ENCODE data around the gene GANC. TPM values are rescaled to one million over a fixed set of nuclear protein-coding genes. Genes with fewer than 3 reads are reported as not detected.

The GANC gene
- total RNA-seq, 2 experiments from 2014 or later: 27.9 to 31.7 TPM

GRCh38 chr15:42324308-42324707, 51.3 kb downstream of the GANC start:
- Histone ChIP-seq H3K4me2 (ENCODE audit: low read length) (no peak overlapping the region), H3K27ac (ENCODE audit: low read depth, low read length, poor library complexity, severe bottlenecking) (no peak overlapping the region), H3K4me3 (ENCODE audit: low read depth, low read length, poor library complexity, severe bottlenecking) (no peak overlapping the region), H2AFZ (ENCODE audit: low read length) (no peak overlapping the region), H3K4me1 (ENCODE audit: insufficient read depth, low read length, poor library complexity, severe bottlenecking) (no peaks in the 10 kb centered on the region), H3K9me3 (ENCODE audit: low read length) (no peaks in the 10 kb centered on the region), H4K20me1 (ENCODE audit: insufficient read depth, low read length) (no peaks in the 10 kb centered on the region), H3K9me2 (ENCODE audit: insufficient read depth, low read length) (no peaks in the 10 kb centered on the region), H3K79me2 (ENCODE audit: insufficient read depth, low read depth, low read length) (no peaks in the 10 kb centered on the region), H3K36me3 (ENCODE audit: insufficient read depth, low read length) (no peaks in the 10 kb centered on the region)
- intact Hi-C loops (cut with micrococcal nuclease; ENCODE audit: unreplicated experiment): no loop called here
- CTCF ChIA-PET (ENCODE audit: unreplicated experiment): no interaction called here
- TF ChIP-seq EZH2phosphoT487 (IDR thresholded peaks at IDR 0.05; ENCODE audit: borderline replicate concordance, low read depth, low read length) (no peak), CTCF (conservative IDR thresholded peaks at IDR 0.05; ENCODE audit: low read length) (no peak)
- POLR2A ChIA-PET: no interaction called here
- BruUV-seq (replicated peaks): no TSS peak
- DNase-seq (ENCODE audit: low spot score): no peak

- Histone ChIP-seq H3K9me3 (ENCODE audit: low read length) (peaks cover 6% of the 10 kb centered on the region; the same call in 1 of the 2 replicates), H3K4me3 (ENCODE audit: low read depth, low read length, poor library complexity, severe bottlenecking) (no peak overlapping the region), H4K20me1 (ENCODE audit: insufficient read depth, low read length) (no peaks in the 10 kb centered on the region), H3K36me3 (ENCODE audit: insufficient read depth, low read length) (no peaks in the 10 kb centered on the region; the same call in 1 of the 2 replicates), H2AFZ (ENCODE audit: low read length) (no peak overlapping the region), H3K9me2 (ENCODE audit: insufficient read depth, low read length) (no peaks in the 10 kb centered on the region), H3K4me2 (ENCODE audit: low read length) (no peak overlapping the region), H3K4me1 (ENCODE audit: insufficient read depth, low read length, poor library complexity, severe bottlenecking) (no peaks in the 10 kb centered on the region), H3K79me2 (ENCODE audit: insufficient read depth, low read depth, low read length) (no peaks in the 10 kb centered on the region), H3K27ac (ENCODE audit: low read depth, low read length, poor library complexity, severe bottlenecking) (no peak overlapping the region)
- no TSS peak for BruUV-seq (replicated peaks)
- TF ChIP-seq CTCF (conservative IDR thresholded peaks at IDR 0.05; ENCODE audit: low read length): no peak
- no peak for TF ChIP-seq EZH2phosphoT487 (IDR thresholded peaks at IDR 0.05; ENCODE audit: borderline replicate concordance, low read depth, low read length)
- ChIA-PET CTCF (ENCODE audit: unreplicated experiment) (no interaction called here), POLR2A (interaction anchor here (0.5 to 1.1 kb wide), 2 partner anchors 90 to 218 kb away, joined by 3 to 5 read pairs; no protein-coding TSS in a partner anchor)
- intact Hi-C loops (cut with micrococcal nuclease; ENCODE audit: unreplicated experiment): no loop called here
- DNase-seq (ENCODE audit: low spot score): no peak
These were observed 56.2 kb downstream of the GANC start for GRCh38 chr15:42329161-42329560.

GRCh38 chr15:42329992-42330391, 57.0 kb downstream of the GANC start:
- H3K27ac ChIP-seq (ENCODE audit: low read depth, low read length, poor library complexity, severe bottlenecking): no peak overlapping the region
- no peak overlapping the region for H2AFZ ChIP-seq (ENCODE audit: low read length)
- no peaks in the 10 kb centered on the region for H3K79me2 ChIP-seq (ENCODE audit: insufficient read depth, low read depth, low read length)
- TF ChIP-seq CTCF (conservative IDR thresholded peaks at IDR 0.05; ENCODE audit: low read length): no peak
- TF ChIP-seq EZH2phosphoT487 (IDR thresholded peaks at IDR 0.05; ENCODE audit: borderline replicate concordance, low read depth, low read length): no peak
- H3K4me1 ChIP-seq (ENCODE audit: insufficient read depth, low read length, poor library complexity, severe bottlenecking): no peaks in the 10 kb centered on the region
- H3K9me3 ChIP-seq (ENCODE audit: low read length): peaks cover 10% of the 10 kb centered on the region; the same call in 1 of the 2 replicates
- no TSS peak for BruUV-seq (replicated peaks)
- no peak overlapping the region for H3K4me3 ChIP-seq (ENCODE audit: low read depth, low read length, poor library complexity, severe bottlenecking)
- POLR2A ChIA-PET: interaction anchor here (1.1 kb wide), 1 partner anchor 91 kb away, joined by 3 read pairs; no protein-coding TSS in a partner anchor
- H3K9me2 ChIP-seq (ENCODE audit: insufficient read depth, low read length): no peaks in the 10 kb centered on the region
- H3K4me2 ChIP-seq (ENCODE audit: low read length): no peak overlapping the region
- no peak for DNase-seq (ENCODE audit: low spot score)
- H3K36me3 ChIP-seq (ENCODE audit: insufficient read depth, low read length): peaks cover 3% of the 10 kb centered on the region
- no peaks in the 10 kb centered on the region for H4K20me1 ChIP-seq (ENCODE audit: insufficient read depth, low read length)
- CTCF ChIA-PET (ENCODE audit: unreplicated experiment): no interaction called here
- intact Hi-C loops (cut with micrococcal nuclease; ENCODE audit: unreplicated experiment): no loop called here
